Germinal center (tissue), 1 donor: ENCODE results near the gene IKBKE.

Source experiments
- DNase-seq: peaks from one replicate; pipeline ENCODE4 v3.0.0; 2012; ENCODE audit warnings: mixed read lengths, low spot score

The IKBKE gene

GRCh38 chr1:206469933-206470691 lies at the start of gene IKBKE:
Gene IKBKE, plus strand, starts transcription at chr1:206470476. Its CDS starts 2,752 bp downstream, at chr1:206473228.
- DNase-seq, result peak; percentile 85

DNA sequence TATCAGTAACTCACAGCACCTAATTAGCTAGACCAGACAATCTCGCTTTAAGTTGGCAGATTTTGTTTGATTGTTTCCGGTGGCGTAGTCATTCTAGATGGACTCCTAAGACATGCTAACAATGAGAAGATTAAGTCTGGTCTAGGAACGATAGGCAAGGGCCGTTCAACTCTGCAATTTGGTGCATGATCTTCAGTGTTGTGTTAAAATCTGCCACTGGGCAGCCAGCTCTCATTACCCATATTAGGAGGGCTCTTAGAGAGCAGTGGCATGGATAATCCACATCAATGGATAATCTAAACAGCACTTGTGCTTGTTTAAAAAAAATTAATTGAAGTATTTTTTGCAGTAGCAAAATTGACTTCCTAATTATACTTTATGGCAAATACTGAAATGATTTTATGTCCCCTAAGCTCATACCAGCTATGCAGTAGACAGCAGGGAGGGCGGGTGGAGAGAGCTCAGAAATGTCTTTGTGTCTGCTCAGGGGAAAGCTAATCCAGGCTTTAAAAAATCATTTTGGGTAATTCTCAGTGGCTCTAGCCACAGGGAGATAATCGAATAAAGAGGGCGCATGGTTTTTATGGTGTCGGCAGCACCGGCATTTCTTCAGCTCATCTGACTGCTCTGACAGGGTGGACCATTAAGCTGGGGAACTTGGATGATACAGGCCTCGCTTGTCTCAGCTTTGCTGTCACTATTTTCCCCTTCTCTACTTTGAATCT lies 48.5 kb upstream of the IKBKE start:
- DNase-seq, result no peak

DNA sequence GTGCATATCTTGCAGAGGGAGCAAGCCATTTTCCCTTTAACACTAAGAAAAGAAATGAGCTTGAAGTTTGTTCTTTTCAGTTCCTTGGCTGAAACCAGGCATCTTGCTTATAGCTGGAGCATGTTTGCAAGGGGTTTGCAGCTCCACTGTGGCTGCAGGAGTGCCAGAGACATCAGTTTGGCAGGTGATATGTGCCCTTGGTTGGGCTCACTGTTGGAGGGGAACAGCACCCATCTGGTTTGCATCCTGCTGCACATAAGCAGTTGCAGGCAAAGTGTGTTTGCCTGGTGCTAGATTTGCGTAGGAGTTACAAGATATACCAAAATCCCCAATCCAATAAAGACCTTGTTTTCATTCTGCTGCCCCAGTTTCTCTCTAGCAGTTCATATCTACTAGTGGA lies 47.8 kb upstream of the IKBKE start:
- DNase-seq, result no peak

DNA sequence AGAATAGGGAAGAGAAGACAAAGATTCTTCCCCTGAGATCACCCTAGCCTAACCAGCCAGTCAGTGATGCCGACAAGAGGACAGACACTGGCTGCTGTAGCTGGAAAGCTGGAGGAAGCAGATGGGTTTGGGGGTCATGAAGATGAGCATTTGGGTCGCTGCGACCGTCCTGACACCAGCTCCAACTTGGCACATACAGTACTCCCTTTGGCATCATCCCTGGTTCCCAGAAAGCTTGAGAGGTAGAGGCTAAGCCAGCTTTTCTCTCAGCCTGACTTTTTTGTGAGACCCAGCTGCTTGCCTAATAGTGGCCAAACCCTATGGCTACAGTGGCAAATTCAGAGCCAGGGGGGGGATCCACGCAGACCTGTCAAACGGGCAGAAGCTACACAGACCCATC lies 43.0 kb upstream of the IKBKE start:
- DNase-seq, result no peak

GRCh38 chr1:206429421-206429820 lies 40.9 kb upstream of the IKBKE start:
- no peak for DNase-seq

DNA sequence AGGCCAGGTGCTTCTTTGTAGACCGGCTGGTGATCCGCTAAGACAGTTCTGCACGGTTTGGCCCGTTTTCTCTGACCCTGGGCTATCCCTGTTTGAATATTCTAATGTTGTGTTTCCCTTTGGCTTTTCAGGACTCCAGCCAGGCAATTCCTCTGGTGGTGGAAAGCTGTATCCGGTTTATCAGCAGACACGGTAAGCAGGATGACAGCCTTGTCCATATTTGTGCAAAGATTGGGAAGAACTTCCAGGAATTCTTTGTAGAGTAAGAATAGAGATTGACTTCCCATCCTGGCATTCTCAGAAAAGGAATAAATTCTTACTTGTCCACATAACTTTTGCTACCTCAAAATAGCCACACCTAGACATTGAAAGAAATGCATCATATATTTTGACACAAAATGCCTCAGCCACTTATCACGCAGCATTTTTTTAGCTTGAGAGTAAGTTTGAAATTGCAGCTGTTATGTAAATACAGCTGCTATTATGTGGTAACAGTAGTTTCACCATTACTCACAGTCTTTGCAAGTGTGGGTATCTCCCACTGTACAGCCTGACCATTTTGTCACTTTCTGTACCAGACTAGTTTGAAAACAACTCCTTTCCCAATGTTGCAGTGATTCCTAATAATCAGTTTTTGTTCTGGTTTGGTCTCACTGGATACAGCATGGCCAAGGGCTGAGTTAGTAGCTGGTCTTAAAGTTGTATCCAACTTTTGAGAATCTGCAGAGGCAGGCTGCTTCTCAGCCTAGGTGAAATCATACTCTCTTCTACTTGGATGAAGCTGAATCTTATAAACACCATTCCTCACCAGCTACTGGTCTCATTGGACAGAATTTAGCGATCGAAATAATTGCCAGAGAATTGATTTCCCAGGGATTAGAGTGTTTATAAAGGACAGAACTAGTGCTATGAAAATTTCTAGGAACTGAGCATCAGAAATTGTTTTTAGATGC lies 40.0 kb upstream of the IKBKE start:
- DNase-seq, result no peak

GRCh38 chr1:206435445-206435844 lies 34.8 kb upstream of the IKBKE start:
- no peak for DNase-seq

GRCh38 chr1:206438554-206438953 lies 31.7 kb upstream of the IKBKE start:
- DNase-seq, result no peak

- no peak for DNase-seq
These were observed 31.1 kb upstream of the IKBKE start for GRCh38 chr1:206439205-206439604.

DNA sequence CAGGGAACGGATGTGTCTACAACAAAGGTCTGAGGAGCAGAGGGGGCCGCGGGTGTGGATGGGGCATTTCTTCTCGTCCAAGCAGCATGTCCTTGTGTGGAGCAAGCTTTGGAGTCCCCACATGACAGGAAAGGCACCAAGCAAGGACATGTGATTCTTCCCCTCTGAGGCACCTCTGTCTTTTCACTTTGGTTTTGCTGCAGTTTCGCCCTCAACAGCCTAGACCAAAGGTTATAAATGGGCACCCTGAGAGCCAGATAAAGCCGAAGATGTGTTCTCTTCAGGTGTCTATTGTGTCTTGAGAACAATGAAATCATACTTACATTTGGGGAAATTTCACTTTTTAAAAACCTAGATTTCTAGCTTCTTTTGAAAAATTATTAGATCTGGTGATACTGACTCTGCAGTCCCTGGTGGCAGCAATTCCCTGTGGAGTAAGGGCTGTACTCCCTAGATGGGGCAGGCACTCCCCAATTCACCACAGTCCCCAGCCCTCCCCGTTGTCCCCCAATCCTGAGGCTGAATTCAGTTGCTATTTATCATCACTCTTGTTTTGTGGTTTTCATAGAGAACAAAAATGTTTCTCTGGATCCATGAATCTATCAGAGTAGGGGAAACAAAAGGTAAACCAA lies 28.8 kb upstream of the IKBKE start:
- DNase-seq, result no peak

- no peak for DNase-seq
These were observed 28.2 kb upstream of the IKBKE start for GRCh38 chr1:206442101-206442500.

DNA sequence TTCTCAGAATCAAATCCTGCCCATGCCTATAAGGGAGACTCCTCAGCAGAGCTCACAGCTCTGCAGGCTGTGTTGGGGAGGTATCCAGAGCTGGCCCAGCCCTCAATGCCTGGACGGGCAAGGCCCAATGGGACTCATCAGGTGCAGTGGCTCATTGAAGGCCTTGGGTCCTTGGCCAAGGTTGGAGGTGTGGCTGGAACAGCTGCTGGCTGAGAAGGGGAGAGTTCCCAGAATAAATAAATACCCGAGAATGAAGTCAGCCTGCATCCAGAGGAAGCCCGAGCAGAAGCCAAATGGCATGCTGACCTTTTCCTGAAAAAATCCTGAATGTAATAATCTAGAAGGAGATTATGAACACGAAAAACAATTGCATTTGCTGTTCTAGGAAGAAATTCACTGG lies 25.2 kb upstream of the IKBKE start:
- no peak for DNase-seq

DNA sequence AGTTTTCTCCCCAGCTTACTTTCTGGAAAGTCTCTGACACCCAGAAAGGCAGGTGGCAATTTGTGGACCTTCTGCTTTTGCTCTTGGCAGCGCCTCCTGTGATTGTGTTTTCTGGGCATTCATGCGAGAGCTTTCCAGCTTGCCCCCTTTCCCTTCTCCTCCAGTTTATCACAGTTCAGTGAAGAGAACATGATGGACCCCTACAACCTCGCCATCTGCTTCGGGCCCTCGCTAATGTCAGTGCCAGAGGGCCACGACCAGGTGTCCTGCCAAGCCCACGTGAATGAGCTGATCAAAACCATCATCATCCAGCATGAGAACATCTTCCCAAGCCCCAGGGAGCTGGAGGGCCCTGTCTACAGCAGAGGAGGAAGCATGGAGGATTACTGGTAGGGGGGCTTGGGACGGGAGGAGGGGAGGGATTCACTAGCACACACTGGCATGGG lies 24.3 kb upstream of the IKBKE start:
- DNase-seq, result no peak

GRCh38 chr1:206446688-206447421 lies 23.4 kb upstream of the IKBKE start:
- no peak for DNase-seq

- no peak for DNase-seq
These were observed 22.9 kb upstream of the IKBKE start for GRCh38 chr1:206447422-206447765.

GRCh38 chr1:206447792-206448191 lies 22.5 kb upstream of the IKBKE start:
- DNase-seq, result no peak

- DNase-seq, result no peak
These were observed 21.8 kb upstream of the IKBKE start for GRCh38 chr1:206448471-206448870.

DNA sequence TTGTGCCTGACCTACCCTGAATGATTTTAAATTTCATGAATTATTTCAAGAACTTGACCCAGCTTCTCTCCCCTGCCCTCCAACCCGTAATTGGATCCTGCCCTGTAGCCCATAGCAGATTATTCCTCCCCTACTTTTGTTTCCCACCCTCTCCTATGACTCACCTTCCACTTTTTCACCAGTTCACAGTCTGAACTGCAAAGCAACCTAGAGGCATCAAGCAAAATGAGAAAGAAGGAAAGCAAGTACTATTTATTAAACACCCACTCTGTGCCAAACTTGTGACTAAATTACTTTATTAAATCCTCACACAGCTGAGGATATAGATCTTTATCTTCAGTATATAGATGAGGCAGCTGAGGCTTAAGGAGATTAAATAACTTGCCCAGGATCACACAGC lies 20.7 kb upstream of the IKBKE start:
- DNase-seq, result no peak

DNA sequence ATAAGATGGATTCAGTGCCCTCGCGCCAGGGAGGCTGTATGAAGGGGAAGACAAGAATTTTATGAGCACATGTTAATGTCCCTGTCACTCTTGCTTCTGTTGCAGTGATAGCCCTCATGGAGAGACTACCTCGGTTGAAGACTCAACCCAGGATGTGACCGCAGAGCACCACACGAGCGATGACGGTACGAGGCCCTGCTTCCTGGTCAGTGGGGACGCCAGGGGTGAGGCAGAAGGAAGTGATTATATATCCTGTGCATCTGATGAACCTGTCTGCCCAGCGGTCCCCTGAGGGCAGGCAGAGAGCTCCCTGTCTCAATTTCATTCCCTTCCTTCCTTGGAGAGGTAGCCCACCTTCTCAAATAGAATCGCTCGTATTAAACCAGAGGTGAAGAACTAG lies 20.0 kb upstream of the IKBKE start:
- DNase-seq, result no peak

DNA sequence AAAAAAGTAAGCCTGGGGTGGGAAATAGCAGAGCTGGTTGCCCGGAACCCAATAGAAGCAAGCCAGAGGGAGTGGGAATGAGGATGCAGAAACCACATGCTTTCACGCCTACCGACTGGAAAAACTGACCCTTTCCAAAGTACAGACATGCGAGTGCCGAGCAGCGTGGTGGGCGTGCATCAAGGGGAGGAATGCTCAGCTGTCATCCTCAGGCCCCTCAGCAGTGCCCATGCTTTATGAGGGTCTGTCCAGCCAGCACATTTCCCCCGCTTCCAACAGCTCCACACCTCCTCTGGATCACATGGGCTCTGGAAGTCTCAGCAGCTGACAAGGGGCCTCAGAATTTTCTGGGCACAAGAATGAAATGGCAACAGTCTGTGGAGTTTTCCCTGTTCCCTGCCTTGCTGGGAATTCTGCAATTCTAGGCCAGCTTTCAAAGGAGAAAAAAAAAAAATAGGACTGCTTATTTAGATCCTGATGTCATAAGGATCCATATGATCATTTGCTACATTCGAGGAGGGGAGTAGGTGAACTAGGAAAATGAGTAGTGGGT lies 19.1 kb upstream of the IKBKE start:
- no peak for DNase-seq

DNA sequence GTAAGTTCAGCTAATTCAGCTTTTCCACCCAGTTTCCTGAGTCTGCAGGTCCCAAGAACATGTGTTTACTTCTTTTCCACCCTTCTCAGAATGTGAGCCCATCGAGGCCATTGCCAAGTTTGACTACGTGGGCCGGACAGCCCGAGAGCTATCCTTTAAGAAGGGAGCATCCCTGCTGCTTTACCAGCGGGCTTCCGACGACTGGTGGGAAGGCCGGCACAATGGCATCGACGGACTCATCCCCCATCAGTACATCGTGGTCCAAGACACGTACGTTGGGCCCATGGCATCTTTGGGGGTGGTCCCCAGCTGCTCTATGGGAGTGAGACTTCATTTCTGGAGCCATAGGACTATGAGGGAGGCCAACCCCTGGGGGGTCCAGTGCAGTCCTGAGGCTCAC lies 17.2 kb upstream of the IKBKE start:
- DNase-seq, result no peak
